Neural progenitor cell (in vitro differentiated cells): ENCODE measurements around the gene FHOD3.
"Not testable (repeated sequence)": the region's sequence is repeated elsewhere in the genome, so short reads cannot be mapped to it uniquely, and the experiment has no call there.

Source experiments
- CTCF ChIP-seq: fragments of 200-600 bp; sonication (generic); IDR thresholded peaks from 2 replicates; pipeline ENCODE4 v1.5.1; 2017; ENCODE audit warnings: antibody characterized with exemption, mild to moderate bottlenecking
- EZH2phosphoT487 ChIP-seq: fragments of 200-600 bp; sonication (generic); IDR thresholded peaks from 2 replicates; pipeline ENCODE4 v1.6.1; 2017; ENCODE audit warnings: antibody characterized with exemption

- not testable (repeated sequence) for TF ChIP-seq EZH2phosphoT487, CTCF
These were observed 253.8 kb downstream of the FHOD3 start for GRCh38 chr18:36551274-36551673.
